ENCODE data around the gene CTAGE4. TPM values are rescaled to one million over a fixed set of nuclear protein-coding genes. Genes with fewer than 3 reads are reported as not detected.
"Not testable (repeated sequence)": the region's sequence is repeated elsewhere in the genome, so short reads cannot be mapped to it uniquely, and the experiment has no call there.

The CTAGE4 gene
- total and polyA plus RNA-seq, 3 experiments from 2014 or later = 0.15 to 1.8 (median 1.4) TPM

DNA sequence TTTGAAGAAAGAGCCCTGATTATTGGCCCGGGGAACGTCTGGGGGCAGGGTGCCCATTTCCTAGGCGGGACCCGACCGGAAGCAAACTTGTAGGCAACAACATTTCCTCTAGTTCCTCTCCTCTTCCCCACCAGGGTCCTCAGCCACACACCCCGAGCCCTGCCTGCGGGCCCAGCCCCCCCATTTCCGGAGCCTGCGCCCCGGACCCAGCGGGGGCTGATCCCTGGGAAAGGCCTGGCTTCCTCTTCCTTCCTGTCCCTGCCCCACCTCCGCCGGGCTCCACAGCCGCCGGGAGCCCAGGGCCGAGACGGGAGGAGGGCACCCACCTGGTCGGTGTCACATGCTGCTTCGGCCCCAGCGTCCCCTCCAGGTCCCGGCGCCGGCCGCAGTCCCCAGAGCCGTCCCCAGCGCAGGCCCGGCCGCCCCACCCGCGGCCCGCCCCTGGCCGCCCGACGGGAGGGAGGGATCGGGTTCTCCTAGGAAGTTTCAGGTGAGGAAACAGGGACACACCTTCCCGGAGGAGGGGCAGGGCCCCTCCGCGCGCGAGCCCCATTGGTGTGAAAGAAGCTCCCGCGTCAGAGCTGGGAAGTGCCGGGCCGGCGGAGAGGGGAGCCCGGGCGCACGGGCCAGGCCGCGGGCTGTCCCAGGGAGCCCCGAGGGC, 12.1 kb downstream of the CTAGE4 start, which contains the start of gene ARHGEF35:
Gene ARHGEF35 (minus strand): TSS at position 622 of the 661 bp plus-strand sequence. CDS start 7,450 bp downstream, outside the sequence.
- H3K9me3 ChIP-seq (ENCODE audit: low read length); H3K36me3 Mint-ChIP-seq; H3K36me3 ChIP-seq (ENCODE audit: insufficient read depth, low read length); CTCF ChIA-PET; POLR2A ChIA-PET; H3K4me3 ChIP-seq (ENCODE audit: low read length); H3K27ac ChIP-seq (ENCODE audit: low read depth, low read length); H3K9me3 Mint-ChIP-seq; H3K27me3 Mint-ChIP-seq; H3K4me1 ChIP-seq (ENCODE audit: insufficient read depth, low read length); H3K4me1 Mint-ChIP-seq; H3K27me3 ChIP-seq (ENCODE audit: insufficient read depth, low read length, poor library complexity, severe bottlenecking): not testable (repeated sequence)
- peak in 1 of 5 donors; percentile 37 for DNase-seq
- Mint-ChIP-seq H3K4me3 (peak within 1 kb of the TSS in 5 of 7 donors; percentile 49 to 78 (median 65)), H3K27ac (peak within 1 kb of the TSS in 2 of 8 donors; percentile 75 to 89)

GRCh38 chr7:144198934-144199333, 15.7 kb downstream of the CTAGE4 start:
- H3K4me3 Mint-ChIP-seq; H3K27ac ChIP-seq (ENCODE audit: low read depth, low read length); H3K27ac Mint-ChIP-seq; H3K27me3 ChIP-seq (ENCODE audit: insufficient read depth, low read length, poor library complexity, severe bottlenecking); DNase-seq; H3K9me3 ChIP-seq (ENCODE audit: low read length); H3K27me3 Mint-ChIP-seq; H3K4me1 ChIP-seq (ENCODE audit: insufficient read depth, low read length); H3K4me1 Mint-ChIP-seq; H3K9me3 Mint-ChIP-seq; CTCF ChIA-PET; H3K36me3 Mint-ChIP-seq; H3K36me3 ChIP-seq (ENCODE audit: insufficient read depth, low read length); POLR2A ChIA-PET; H3K4me3 ChIP-seq (ENCODE audit: low read length): not testable (repeated sequence)

GRCh38 chr7:144201978-144202377, 18.7 kb downstream of the CTAGE4 start:
- H3K4me3 Mint-ChIP-seq; H3K27me3 ChIP-seq (ENCODE audit: insufficient read depth, low read length, poor library complexity, severe bottlenecking); H3K4me1 Mint-ChIP-seq; H3K27me3 Mint-ChIP-seq; H3K4me1 ChIP-seq (ENCODE audit: insufficient read depth, low read length); H3K27ac ChIP-seq (ENCODE audit: low read depth, low read length); H3K27ac Mint-ChIP-seq; H3K36me3 ChIP-seq (ENCODE audit: insufficient read depth, low read length); H3K9me3 Mint-ChIP-seq; POLR2A ChIA-PET; H3K36me3 Mint-ChIP-seq; DNase-seq; CTCF ChIA-PET; H3K9me3 ChIP-seq (ENCODE audit: low read length); H3K4me3 ChIP-seq (ENCODE audit: low read length): not testable (repeated sequence)

DNA sequence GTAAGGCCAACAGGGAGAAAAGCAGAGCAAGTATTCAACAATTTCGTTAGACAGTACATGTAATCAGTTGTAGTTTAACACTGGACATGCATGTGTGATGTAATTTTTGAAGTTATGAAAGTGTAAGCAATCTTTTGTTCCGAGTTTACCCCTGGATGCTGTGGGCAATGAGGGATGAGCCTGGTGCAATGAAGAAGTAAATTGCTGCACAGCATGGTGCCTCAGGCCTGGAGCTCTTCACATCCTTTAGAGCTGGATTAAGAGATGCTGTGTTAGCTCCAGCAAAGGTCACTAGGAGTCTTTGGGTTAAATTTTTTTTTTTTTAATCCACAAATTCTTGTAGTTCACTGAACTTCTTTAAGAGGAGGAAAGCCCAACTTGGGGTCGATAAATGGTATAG, 19.8 kb downstream of the CTAGE4 start:
- POLR2A ChIA-PET; H3K36me3 ChIP-seq (ENCODE audit: insufficient read depth, low read length); H3K27me3 ChIP-seq (ENCODE audit: insufficient read depth, low read length, poor library complexity, severe bottlenecking); H3K36me3 Mint-ChIP-seq; CTCF ChIA-PET; H3K4me3 Mint-ChIP-seq; DNase-seq; H3K4me3 ChIP-seq (ENCODE audit: low read length); H3K9me3 ChIP-seq (ENCODE audit: low read length); H3K9me3 Mint-ChIP-seq; H3K4me1 ChIP-seq (ENCODE audit: insufficient read depth, low read length); H3K27ac ChIP-seq (ENCODE audit: low read depth, low read length); H3K27me3 Mint-ChIP-seq; H3K4me1 Mint-ChIP-seq; H3K27ac Mint-ChIP-seq: not testable (repeated sequence)

GRCh38 chr7:144205306-144205705, 22.0 kb downstream of the CTAGE4 start:
- CTCF ChIA-PET; H3K9me3 Mint-ChIP-seq; H3K4me3 Mint-ChIP-seq; POLR2A ChIA-PET; H3K36me3 ChIP-seq (ENCODE audit: insufficient read depth, low read length); H3K27ac ChIP-seq (ENCODE audit: low read depth, low read length); H3K36me3 Mint-ChIP-seq; H3K27me3 ChIP-seq (ENCODE audit: insufficient read depth, low read length, poor library complexity, severe bottlenecking); H3K27ac Mint-ChIP-seq; H3K4me3 ChIP-seq (ENCODE audit: low read length); H3K4me1 ChIP-seq (ENCODE audit: insufficient read depth, low read length); DNase-seq; H3K27me3 Mint-ChIP-seq; H3K9me3 ChIP-seq (ENCODE audit: low read length); H3K4me1 Mint-ChIP-seq: not testable (repeated sequence)

DNA sequence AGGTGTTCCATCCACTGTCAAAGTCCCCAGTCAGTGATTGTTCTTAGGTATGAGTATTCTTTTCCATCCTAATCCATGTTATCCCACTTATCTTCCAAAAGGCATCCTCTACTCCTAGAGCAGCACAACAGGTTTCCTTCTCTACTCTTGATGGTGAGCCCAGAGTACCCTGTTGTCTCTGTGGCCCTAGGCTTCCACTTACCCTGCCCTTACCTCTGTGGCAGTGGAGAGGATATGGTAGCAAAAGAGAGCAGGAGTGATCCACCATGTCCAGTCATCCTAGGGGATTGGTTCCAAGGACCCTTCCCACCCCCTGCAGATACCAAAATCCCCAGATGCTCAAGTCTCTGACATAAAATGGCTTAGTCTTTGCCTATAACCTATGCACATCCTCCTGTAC, 33.9 kb downstream of the CTAGE4 start:
- H3K27me3 Mint-ChIP-seq; H3K27me3 ChIP-seq (ENCODE audit: insufficient read depth, low read length, poor library complexity, severe bottlenecking); DNase-seq; H3K36me3 Mint-ChIP-seq; H3K27ac ChIP-seq (ENCODE audit: low read depth, low read length); H3K9me3 ChIP-seq (ENCODE audit: low read length); H3K4me1 Mint-ChIP-seq; H3K9me3 Mint-ChIP-seq; H3K4me3 ChIP-seq (ENCODE audit: low read length); H3K4me1 ChIP-seq (ENCODE audit: insufficient read depth, low read length); CTCF ChIA-PET; POLR2A ChIA-PET; H3K4me3 Mint-ChIP-seq; H3K27ac Mint-ChIP-seq; H3K36me3 ChIP-seq (ENCODE audit: insufficient read depth, low read length): not testable (repeated sequence)

DNA sequence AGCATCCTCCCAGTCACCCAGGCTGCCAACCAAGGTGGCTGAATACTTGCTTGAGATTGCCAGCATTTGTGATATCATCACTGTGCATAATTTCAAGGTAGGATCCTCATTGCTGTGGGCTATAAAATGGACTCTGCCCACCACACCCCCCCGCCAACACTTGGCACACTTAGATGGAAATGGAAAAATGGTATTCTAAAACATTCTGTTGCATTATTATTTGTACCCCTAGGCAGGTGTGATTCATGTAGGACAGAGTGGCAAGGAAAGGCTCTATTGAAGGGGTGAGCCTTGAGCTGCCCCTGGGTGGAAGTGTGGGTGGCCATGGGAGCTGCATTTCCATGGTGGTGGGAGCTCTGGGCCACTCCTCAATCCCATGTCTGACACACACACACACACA, 35.3 kb downstream of the CTAGE4 start:
- H3K27me3 ChIP-seq (ENCODE audit: insufficient read depth, low read length, poor library complexity, severe bottlenecking); H3K4me1 Mint-ChIP-seq; DNase-seq; H3K4me3 ChIP-seq (ENCODE audit: low read length); H3K9me3 Mint-ChIP-seq; H3K9me3 ChIP-seq (ENCODE audit: low read length); POLR2A ChIA-PET; H3K27ac Mint-ChIP-seq; H3K36me3 ChIP-seq (ENCODE audit: insufficient read depth, low read length); H3K27ac ChIP-seq (ENCODE audit: low read depth, low read length); H3K4me3 Mint-ChIP-seq; H3K27me3 Mint-ChIP-seq; CTCF ChIA-PET; H3K4me1 ChIP-seq (ENCODE audit: insufficient read depth, low read length); H3K36me3 Mint-ChIP-seq: not testable (repeated sequence)

DNA sequence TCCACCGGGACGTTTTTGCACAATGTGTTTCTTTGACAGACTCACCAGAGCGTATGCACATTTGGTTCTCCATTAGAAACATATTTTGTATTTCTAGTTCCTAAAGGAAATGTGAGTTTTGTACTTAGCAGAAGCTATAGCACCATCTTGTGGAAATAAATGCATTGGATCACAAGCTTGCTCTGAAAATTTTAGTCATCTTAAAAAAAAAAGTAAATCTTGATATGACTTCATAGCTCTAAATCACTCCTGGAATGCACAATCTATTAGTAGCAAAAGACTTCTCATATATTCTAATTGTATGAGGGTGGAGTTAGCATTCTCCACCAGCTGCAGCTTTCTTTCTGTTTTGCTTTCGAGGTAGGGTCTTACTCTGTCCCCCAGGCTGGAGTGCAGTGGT, 35.9 kb downstream of the CTAGE4 start:
- H3K27ac ChIP-seq (ENCODE audit: low read depth, low read length); H3K27ac Mint-ChIP-seq; DNase-seq; H3K4me3 ChIP-seq (ENCODE audit: low read length); POLR2A ChIA-PET; H3K36me3 ChIP-seq (ENCODE audit: insufficient read depth, low read length); H3K36me3 Mint-ChIP-seq; H3K4me1 ChIP-seq (ENCODE audit: insufficient read depth, low read length); H3K4me3 Mint-ChIP-seq; H3K9me3 ChIP-seq (ENCODE audit: low read length); H3K27me3 ChIP-seq (ENCODE audit: insufficient read depth, low read length, poor library complexity, severe bottlenecking); H3K4me1 Mint-ChIP-seq; H3K9me3 Mint-ChIP-seq; H3K27me3 Mint-ChIP-seq; CTCF ChIA-PET: not testable (repeated sequence)

- POLR2A ChIA-PET; CTCF ChIA-PET; H3K4me3 ChIP-seq (ENCODE audit: low read length); H3K27ac ChIP-seq (ENCODE audit: low read depth, low read length); H3K36me3 Mint-ChIP-seq; H3K9me3 Mint-ChIP-seq; H3K27ac Mint-ChIP-seq; H3K4me1 ChIP-seq (ENCODE audit: insufficient read depth, low read length); H3K27me3 ChIP-seq (ENCODE audit: insufficient read depth, low read length, poor library complexity, severe bottlenecking); H3K36me3 ChIP-seq (ENCODE audit: insufficient read depth, low read length); H3K27me3 Mint-ChIP-seq; DNase-seq; H3K4me1 Mint-ChIP-seq; H3K9me3 ChIP-seq (ENCODE audit: low read length); H3K4me3 Mint-ChIP-seq: not testable (repeated sequence)
These were observed 37.3 kb downstream of the CTAGE4 start for GRCh38 chr7:144220531-144220930.
